CD4-positive, alpha-beta T cell (primary cell): ENCODE results near the gene AGAP1. TPM values are rescaled to one million over a fixed set of nuclear protein-coding genes. Genes with fewer than 3 reads are reported as not detected.

Experiments
- ATAC-seq: fragments of 200-7000 bp; cut with Tn5 transposase; one replicate; pipeline ENCODE4 v1.10.0; 2022; ENCODE audit warnings: mild to moderate bottlenecking; ENCODE audit not compliant: poor library complexity
- CTCF ChIA-PET: fragments of 350-600 bp; sonication (Branson Sonifier 250); formaldehyde crosslinking; loops from one replicate; lab custom pipeline; 2021; ENCODE audit warnings: antibody characterized with exemption, inconsistent platforms; lab: Charles Lee
- POLR2A ChIA-PET: fragments of 350-600 bp; sonication (Branson Sonifier 250); formaldehyde crosslinking; loops from one replicate; lab custom pipeline; 2021; ENCODE audit warnings: antibody characterized with exemption, inconsistent platforms; lab: Charles Lee
- DNase-seq, 14 experiments: peaks; one replicate each; pipeline ENCODE4 v3.0.0-alpha.2; 2013 to 2020; ENCODE audit warnings: mixed read lengths in 2 of 14
- H3K27ac ChIP-seq, 2 donors: one replicate each; pipeline versions ENCODE4 v1.5.1 to v1.7.0; 2013; ENCODE audit warnings: low read length in 2 of 2, low read depth in 1 of 2, mild to moderate bottlenecking in 1 of 2
- H3K27me3 ChIP-seq, 2 experiments: 1 replicate in 1 of 2; 2 replicates in 1 of 2; pipeline versions ENCODE4 v1.6.1 to v1.7.0; 2013; ENCODE audit warnings: low read length in 2 of 2, control low read depth in 1 of 2, mild to moderate bottlenecking in 1 of 2, moderate library complexity in 1 of 2; ENCODE audit not compliant: insufficient read depth in 2 of 2, control insufficient read depth in 1 of 2
- H3K36me3 ChIP-seq: one replicate; pipeline ENCODE4 v1.6.1; 2013; ENCODE audit warnings: low read length, control low read depth; ENCODE audit not compliant: insufficient read depth
- H3K4me1 ChIP-seq: one replicate; pipeline ENCODE4 v1.6.1; 2013; ENCODE audit warnings: low read length, control low read depth; ENCODE audit not compliant: insufficient read depth
- H3K4me3 ChIP-seq: one replicate; pipeline ENCODE4 v1.5.1; 2013; ENCODE audit warnings: mild to moderate bottlenecking, low read length, moderate library complexity
- H3K9me3 ChIP-seq, 2 experiments: 1 replicate in 1 of 2; 2 replicates in 1 of 2; pipeline versions ENCODE4 v1.6.1 to v1.7.0; 2013; ENCODE audit warnings: low read length in 2 of 2, mild to moderate bottlenecking in 2 of 2, control low read depth in 1 of 2, moderate library complexity in 1 of 2; ENCODE audit not compliant: control insufficient read depth in 1 of 2, insufficient read depth in 1 of 2
- H3K27ac Mint-ChIP-seq: one replicate; pipeline ENCODE4 v1.8.0; 2020; ENCODE audit warnings: mixed read lengths
- H3K27me3 Mint-ChIP-seq: one replicate; pipeline ENCODE4 v1.8.0; 2021; ENCODE audit warnings: mixed read lengths
- H3K36me3 Mint-ChIP-seq: one replicate; pipeline ENCODE4 v1.8.0; 2021; ENCODE audit warnings: low read depth, mixed read lengths
- H3K4me1 Mint-ChIP-seq: one replicate; pipeline ENCODE4 v1.8.0; 2021; ENCODE audit warnings: low read depth, mixed read lengths
- H3K4me3 Mint-ChIP-seq: one replicate; pipeline ENCODE4 v1.8.0; 2020; ENCODE audit warnings: mild to moderate bottlenecking, mixed read lengths
- H3K9me3 Mint-ChIP-seq: one replicate; pipeline ENCODE4 v1.8.0; 2020; ENCODE audit warnings: mixed read lengths
- CTCF ChIP-seq: fragments of 200-600 bp; IDR thresholded peaks from one replicate; pipeline ENCODE4 v1.8.0; 2022; ENCODE audit warnings: antibody characterized with exemption, mild to moderate bottlenecking
- intact Hi-C, 2 experiments: fragments of 100-400 bp; cut with DNase I in 1 of 2; cut with micrococcal nuclease in 1 of 2; formaldehyde crosslinking; loops; one replicate each; pipeline versions ENCODE4 v1.15.1 to v1.9.0; 2023 to 2025; cut with DNase I, micrococcal nuclease
- total RNA-seq, 174 experiments: library from RNA in 2 of 174; stranded (reverse) in 2 of 174; gene quantifications; one replicate each; pipeline ENCODE4 v1.2.3 and lab custom pipeline; 2021 to 2026

The AGAP1 gene
- total RNA-seq, 2 experiments from 2014 or later: 2.6 to 3.1 TPM

- ATAC-seq (no peak), DNase-seq (no peak)
- no peak for TF ChIP-seq CTCF
- no peak overlapping the region for H3K4me3 ChIP-seq
- H3K9me3 ChIP-seq: peaks cover 0 to 15% of the 10 kb centered on the region in 2 experiments
- H3K4me1 Mint-ChIP-seq: no peaks in the 10 kb centered on the region
- POLR2A ChIA-PET: no interaction called here
- intact Hi-C loops: no loop called here
- H3K27me3 ChIP-seq: peaks cover 0 to 8% of the 10 kb centered on the region in 2 experiments
- no peaks in the 10 kb centered on the region for H3K36me3 Mint-ChIP-seq
- H3K4me3 Mint-ChIP-seq: no peak overlapping the region
- H3K27ac ChIP-seq: no peak overlapping the region
- H3K27me3 Mint-ChIP-seq: peaks cover 26% of the 10 kb centered on the region
- no peaks in the 10 kb centered on the region for H3K36me3 ChIP-seq
- H3K4me1 ChIP-seq: no peaks in the 10 kb centered on the region
- no peaks in the 10 kb centered on the region for H3K9me3 Mint-ChIP-seq
- CTCF ChIA-PET: no interaction called here
- no peak overlapping the region for H3K27ac Mint-ChIP-seq
Observed at GRCh38 chr2:235870515-235870914, 376.7 kb downstream of the AGAP1 start.

DNA sequence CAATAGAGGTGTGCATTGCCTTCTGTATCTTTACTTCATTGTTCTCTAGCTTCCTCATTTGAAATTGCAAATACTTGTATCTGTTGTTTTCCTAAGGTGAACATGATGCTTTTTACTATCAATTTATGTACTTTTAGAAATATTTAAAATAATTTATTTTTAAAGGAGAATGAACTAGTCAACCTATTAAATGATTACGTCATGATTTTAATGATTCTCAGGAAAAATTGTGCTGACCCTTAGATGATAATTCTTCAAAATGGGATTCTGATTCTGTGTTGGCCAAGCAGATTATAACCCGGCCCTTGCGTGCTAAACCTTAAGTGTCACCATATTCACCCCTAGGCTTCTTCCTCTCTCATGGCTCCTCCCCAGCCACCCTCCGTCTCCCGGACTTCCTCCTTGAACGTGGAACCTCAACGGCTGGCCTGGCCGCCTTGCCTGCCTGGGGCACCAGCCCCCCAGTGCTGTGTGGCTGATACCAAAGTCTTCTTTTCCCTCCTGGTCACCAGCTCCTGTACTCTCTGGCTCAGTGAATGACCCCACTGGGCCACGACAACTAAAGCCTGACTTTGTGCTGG, 382.3 kb downstream of the AGAP1 start:
- ChIA-PET POLR2A (no interaction called here), CTCF (no interaction called here)
- intact Hi-C loops: no loop called here
- H3K4me1 ChIP-seq: no peaks in the 10 kb centered on the region
- H3K27me3 Mint-ChIP-seq: no peaks in the 10 kb centered on the region
- H3K27ac Mint-ChIP-seq: no peak overlapping the region
- TF ChIP-seq CTCF: no peak
- no peaks in the 10 kb centered on the region for H3K36me3 Mint-ChIP-seq
- no peaks in the 10 kb centered on the region for H3K27me3 ChIP-seq
- no peaks in the 10 kb centered on the region for H3K4me1 Mint-ChIP-seq
- H3K36me3 ChIP-seq: no peaks in the 10 kb centered on the region
- H3K4me3 Mint-ChIP-seq: no peak overlapping the region
- H3K9me3 ChIP-seq: peaks cover 0 to 16% of the 10 kb centered on the region in 2 experiments
- no peak overlapping the region for H3K27ac ChIP-seq
- DNase-seq (no peak), ATAC-seq (no peak)
- H3K4me3 ChIP-seq: no peak overlapping the region
- H3K9me3 Mint-ChIP-seq: no peaks in the 10 kb centered on the region

DNA sequence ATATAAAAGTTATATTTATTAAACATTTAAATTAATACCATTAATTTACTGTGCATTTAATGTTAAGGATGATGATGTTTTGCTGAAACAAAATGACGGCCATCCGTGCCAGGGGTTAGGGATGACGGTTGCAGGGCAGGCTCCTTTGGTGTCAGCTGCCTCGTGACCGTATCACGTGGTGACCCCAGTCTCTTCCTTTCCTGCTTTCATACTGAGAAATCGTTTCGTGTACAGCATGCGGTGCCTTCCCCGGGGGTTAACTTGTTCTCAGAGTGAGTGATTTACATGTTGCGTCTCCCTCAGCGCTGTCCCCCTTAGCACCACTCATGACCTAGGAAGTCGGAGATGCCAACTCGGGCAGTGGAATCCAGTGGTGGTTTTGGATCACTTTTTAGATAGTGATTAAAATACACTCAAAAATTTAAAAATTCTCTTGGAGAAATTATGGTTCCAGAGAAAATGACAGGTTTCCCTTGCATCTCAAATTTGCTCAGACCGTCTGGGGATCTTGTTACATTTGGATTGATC, 383.5 kb downstream of the AGAP1 start:
- peaks cover 0 to 19% of the 10 kb centered on the region in 2 experiments for H3K9me3 ChIP-seq
- no peaks in the 10 kb centered on the region for H3K36me3 Mint-ChIP-seq
- no peaks in the 10 kb centered on the region for H3K9me3 Mint-ChIP-seq
- H3K27me3 Mint-ChIP-seq: no peaks in the 10 kb centered on the region
- no peak overlapping the region for H3K4me3 ChIP-seq
- no peaks in the 10 kb centered on the region for H3K27me3 ChIP-seq
- no peaks in the 10 kb centered on the region for H3K4me1 Mint-ChIP-seq
- ATAC-seq (no peak), DNase-seq (no peak)
- intact Hi-C loops: no loop called here
- TF ChIP-seq CTCF: no peak
- no peaks in the 10 kb centered on the region for H3K4me1 ChIP-seq
- no peak overlapping the region for H3K4me3 Mint-ChIP-seq
- H3K36me3 ChIP-seq: no peaks in the 10 kb centered on the region
- H3K27ac ChIP-seq: no peak overlapping the region
- H3K27ac Mint-ChIP-seq: no peak overlapping the region
- ChIA-PET POLR2A (no interaction called here), CTCF (no interaction called here)
